Transverse colon (tissue), 4 donors: ENCODE measurements around the gene RHEX. TPM values are rescaled to one million over a fixed set of nuclear protein-coding genes. Genes with fewer than 3 reads are reported as not detected.
A peak's percentile ranks its signal among the peaks of the same experiment; 100 is the strongest.

Source experiments
- DNase-seq: peaks from one replicate; pipeline ENCODE4 v3.0.0-alpha.2; 2019
- H3K27ac ChIP-seq, 4 donors: fragments of 200-600 bp; sonication (generic); 2 replicates each; pipeline ENCODE4 v1.5.1; 2016 to 2018; ENCODE audit warnings: inconsistent platforms in 4 of 4
- H3K27me3 ChIP-seq: fragments of 200-600 bp; sonication (generic); 2 replicates; pipeline ENCODE4 v1.5.1; 2017; ENCODE audit warnings: inconsistent platforms
- H3K36me3 ChIP-seq, 4 donors: fragments of 200-600 bp; sonication (generic); 2 replicates each; pipeline ENCODE4 v1.5.1; 2017 to 2019; ENCODE audit warnings: inconsistent platforms in 4 of 4
- H3K4me1 ChIP-seq, 4 donors: fragments of 200-600 bp; sonication (generic); 2 replicates each; pipeline ENCODE4 v1.5.1; 2017 to 2020; ENCODE audit warnings: inconsistent platforms in 4 of 4
- H3K4me3 ChIP-seq, 4 donors: fragments of 200-600 bp; sonication (generic); 1 replicate in 1 of 4; 2 replicates in 3 of 4; pipeline versions ENCODE4 v1.5.1 to v1.6.1; 2017 to 2019; ENCODE audit warnings: inconsistent platforms in 4 of 4
- H3K9me3 ChIP-seq, 2 donors: fragments of 200-600 bp; sonication (generic); 2 replicates each; pipeline ENCODE4 v1.5.1; 2017 to 2019; ENCODE audit warnings: inconsistent platforms in 2 of 2
- CTCF ChIP-seq, 5 experiments: fragments of 200-600 bp in 3 of 5; fragments of 450-650 bp in 2 of 5; sonication (generic) in 3 of 5; IDR thresholded peaks; 1 replicate in 2 of 5; 2 replicates in 3 of 5; pipeline ENCODE4 v1.5.1; 2016 to 2017; ENCODE audit warnings: antibody characterized with exemption in 5 of 5, inconsistent platforms in 3 of 5, mild to moderate bottlenecking in 2 of 5, moderate library complexity in 1 of 5
- EP300 ChIP-seq: sonication (generic); formaldehyde crosslinking; IDR thresholded peaks from one replicate; pipeline ENCODE4 v1.6.1; 2017; ENCODE audit warnings: antibody characterized with exemption, low read depth
- POLR2A ChIP-seq: fragments of 450-650 bp; IDR thresholded peaks from one replicate; pipeline ENCODE4 v1.6.1; 2016; ENCODE audit warnings: antibody characterized with exemption, mild to moderate bottlenecking, moderate library complexity
- POLR2AphosphoS5 ChIP-seq, 3 donors: sonication (generic); formaldehyde crosslinking; IDR thresholded peaks; one replicate each; pipeline ENCODE4 v1.6.1; 2016; ENCODE audit warnings: antibody characterized with exemption in 3 of 3
- WGBS, 2 donors: methylation state at CpG; one replicate each; pipeline ENCODE4 v1.1.5; 2018; ENCODE audit warnings: low coverage in 1 of 2; 5-methylcytosine and 5-hydroxymethylcytosine counted together
- in situ Hi-C, 4 donors: fragments of 200-750 bp; cut with MboI; loops; one replicate each; pipeline versions ENCODE4 v1.15.0 to v1.15.1; 2017; ENCODE audit warnings: low sequenced_read_pairs in 3 of 4, low pct_ligation_motif_present in 1 of 4, low pct_unique_long_range_greater_than_20kb in 1 of 4
- intact Hi-C: fragments of 100-400 bp; cut with DNase I; formaldehyde crosslinking; loops from one replicate; pipeline ENCODE4 v1.15.1; 2023; ENCODE audit warnings: low total_unique reads
- total RNA-seq, 4 donors: library from RNA; depleted of rRNA; stranded (reverse); fragments of >200 nt; gene quantifications; one replicate each; pipeline ENCODE4 v1.1.0, GENCODE V29; 2016

RHEX gene
- total RNA-seq, 4 donors from 2014 or later: 0.96 to 4.8 TPM; not detected in 2

GRCh38 chr1:206110161-206110560 is 57.2 kb downstream of the RHEX start:
- in situ Hi-C loops: loop anchor here (25.0 kb wide), 2 partner anchors 123 to 323 kb away; partner anchors contain the start of gene RAB29 (in 4 of the 4)
- 96% methylated on average over 15 of the region's 15 CpGs; no CpG with 5 or more reads in 1 of the 2 donors for WGBS, 2 donors
- H3K36me3 ChIP-seq: no peaks in the 10 kb centered on the region

GRCh38 chr1:206110820-206111219 is 57.8 kb downstream of the RHEX start:
- intact Hi-C loops: no loop called here
- in situ Hi-C loops: loop anchor here (25.0 kb wide), 2 partner anchors 124 to 324 kb away; partner anchors contain the start of gene RAB29 (in 4 of the 4)
- Histone ChIP-seq H3K27ac (no peak overlapping the region), H3K27me3 (no peaks in the 10 kb centered on the region), H3K4me3 (no peak overlapping the region), H3K36me3 (no peaks in the 10 kb centered on the region), H3K9me3 (no peaks in the 10 kb centered on the region), H3K4me1 (peaks cover 0 to 6% (median 1%) of the 10 kb centered on the region in 4 donors)
- TF ChIP-seq EP300: no peak
- no peak for TF ChIP-seq POLR2A
- no peak for TF ChIP-seq POLR2AphosphoS5 (IDR thresholded peaks at IDR 0.05)
- no peak for TF ChIP-seq CTCF (IDR thresholded peaks at IDR 0.05)
- 89% methylated on average over 3 of the region's 3 CpGs; no CpG with 5 or more reads in 1 of the 2 donors for WGBS, 2 donors
- DNase-seq: no peak

More at GRCh38 chr1:206110161-206110560, 57.2 kb downstream of the RHEX start:
- no peaks in the 10 kb centered on the region for H3K9me3 ChIP-seq
- no peak overlapping the region for H3K4me3 ChIP-seq
- H3K4me1 ChIP-seq: peaks cover 0 to 6% (median 1%) of the 10 kb centered on the region in 4 donors
- H3K27me3 ChIP-seq: no peaks in the 10 kb centered on the region
- DNase-seq: no peak
- no peak for TF ChIP-seq EP300
- intact Hi-C loops: no loop called here
- H3K27ac ChIP-seq: no peak overlapping the region

- DNase-seq: no peak
- Histone ChIP-seq H3K27ac (no peak overlapping the region), H3K9me3 (no peaks in the 10 kb centered on the region), H3K4me3 (no peak overlapping the region), H3K4me1 (peaks cover 0 to 6% (median 1%) of the 10 kb centered on the region in 4 donors), H3K36me3 (no peaks in the 10 kb centered on the region), H3K27me3 (no peaks in the 10 kb centered on the region)
- WGBS, 2 donors: 78 to 94% methylated on average over 5 to 6 of the region's 6 CpGs
- in situ Hi-C loops: loop anchor here (25.0 kb wide), 2 partner anchors 124 to 324 kb away; partner anchors contain the start of gene RAB29 (in 4 of the 4)
- no peak for TF ChIP-seq EP300
- TF ChIP-seq POLR2A: no peak
- no peak for TF ChIP-seq CTCF (IDR thresholded peaks at IDR 0.05)
- TF ChIP-seq POLR2AphosphoS5 (IDR thresholded peaks at IDR 0.05): no peak
- intact Hi-C loops: no loop called here
These were observed 58.4 kb downstream of the RHEX start for GRCh38 chr1:206111271-206111927.

GRCh38 chr1:206112600-206113301 is 59.8 kb downstream of the RHEX start:
- peak; percentile 72 for DNase-seq
- intact Hi-C loops (no loop called here), in situ Hi-C loops (loop anchor here (25.0 kb wide), 2 partner anchors 125 to 325 kb away; partner anchors contain the start of gene RAB29 (in 4 of the 4))
- Histone ChIP-seq H3K4me3 (no peak overlapping the region), H3K9me3 (no peaks in the 10 kb centered on the region), H3K4me1 (peaks cover 0 to 15% (median 11%) of the 10 kb centered on the region in 4 donors), H3K36me3 (no peaks in the 10 kb centered on the region), H3K27ac (peak overlapping the region in 1 of 4 donors; percentile 33), H3K27me3 (peaks cover 13% of the 10 kb centered on the region)
- WGBS, 2 donors: 49 to 83% methylated on average over 1 to 9 of the region's 9 CpGs
- no peak for TF ChIP-seq POLR2A
- no peak for TF ChIP-seq CTCF (IDR thresholded peaks at IDR 0.05)
- no peak for TF ChIP-seq POLR2AphosphoS5 (IDR thresholded peaks at IDR 0.05)
- no peak for TF ChIP-seq EP300
